Kidney capillary endothelial cell (primary cell): Measurements from ENCODE around the gene CALML3.

ENCODE experiments used
- DNase-seq: peaks from one replicate; pipeline ENCODE4 v3.0.0-alpha.2; 2018; ENCODE audit warnings: low spot score

Gene CALML3

GRCh38 chr10:5491477-5491876 lies 33.3 kb upstream of the CALML3 start:
- no peak for DNase-seq

GRCh38 chr10:5492322-5492855 lies 32.4 kb upstream of the CALML3 start:
- no peak for DNase-seq

GRCh38 chr10:5492929-5493576 lies 31.7 kb upstream of the CALML3 start:
- no peak for DNase-seq

- DNase-seq, result no peak
These were observed 31.1 kb upstream of the CALML3 start for GRCh38 chr10:5493691-5494090.

- no peak for DNase-seq
These were observed 30.1 kb upstream of the CALML3 start for GRCh38 chr10:5494611-5495010.

GRCh38 chr10:5496261-5497250 lies 28.2 kb upstream of the CALML3 start:
- no peak for DNase-seq

- no peak for DNase-seq
These were observed 27.5 kb upstream of the CALML3 start for GRCh38 chr10:5497289-5497688.

GRCh38 chr10:5497948-5498730 lies 26.6 kb upstream of the CALML3 start:
- DNase-seq, result no peak

- DNase-seq, result no peak
These were observed 25.8 kb upstream of the CALML3 start for GRCh38 chr10:5498791-5499492.

GRCh38 chr10:5499493-5500140 lies 25.1 kb upstream of the CALML3 start, which contains the start of gene CALML5:
CALML5 (minus strand) TSS chr10:5499570; CDS start chr10:5499438, 132 bp downstream.
- no peak for DNase-seq

GRCh38 chr10:5500162-5500670 lies 24.5 kb upstream of the CALML3 start:
- DNase-seq, result no peak

- no peak for DNase-seq
These were observed 23.9 kb upstream of the CALML3 start for GRCh38 chr10:5500910-5501309.

GRCh38 chr10:5502061-5502521 lies 22.7 kb upstream of the CALML3 start:
- no peak for DNase-seq

GRCh38 chr10:5502571-5503476 lies 21.9 kb upstream of the CALML3 start:
- no peak for DNase-seq

- DNase-seq, result no peak
These were observed 21.3 kb upstream of the CALML3 start for GRCh38 chr10:5503477-5503835.

- DNase-seq, result no peak
These were observed 20.4 kb upstream of the CALML3 start for GRCh38 chr10:5504146-5505072.

GRCh38 chr10:5506246-5506645 lies 18.5 kb upstream of the CALML3 start:
- no peak for DNase-seq
